SJSA1 (cell line): ENCODE measurements around the gene TTC28. TPM values are rescaled to one million over a fixed set of nuclear protein-coding genes. Genes with fewer than 3 reads are reported as not detected.
A peak's percentile ranks its signal among the peaks of the same experiment; 100 is the strongest.
"Not testable (repeated sequence)": the region's sequence is repeated elsewhere in the genome, so short reads cannot be mapped to it uniquely, and the experiment has no call there.

Experiments
- DNase-seq, 2 experiments: peaks; one replicate each; pipeline ENCODE4 v3.0.0-alpha.2; 2015 to 2020; ENCODE audit warnings: low spot score in 2 of 2, low read depth in 1 of 2
- H3K27ac ChIP-seq: fragments of 250-450 bp; sonication (Bioruptor Pico); 2 replicates; pipeline ENCODE4 v1.5.1; 2020; ENCODE audit warnings: mild to moderate bottlenecking, moderate library complexity
- H3K27me3 ChIP-seq: fragments of 250-450 bp; sonication (Bioruptor Pico); replicated peaks from 2 replicates; pipeline ENCODE4 v1.5.1; 2020; ENCODE audit warnings: mild to moderate bottlenecking, moderate library complexity
- H3K36me3 ChIP-seq: fragments of 250-450 bp; sonication (Bioruptor Pico); 2 replicates; pipeline ENCODE4 v1.5.1; 2020; ENCODE audit warnings: mild to moderate bottlenecking
- H3K4me1 ChIP-seq: fragments of 250-450 bp; sonication (Bioruptor Pico); replicated peaks from 2 replicates; pipeline ENCODE4 v1.6.1; 2021; ENCODE audit warnings: mild to moderate bottlenecking
- H3K4me3 ChIP-seq: fragments of 250-450 bp; sonication (Bioruptor Pico); 2 replicates; pipeline ENCODE4 v1.5.1; 2020; ENCODE audit warnings: mild to moderate bottlenecking
- H3K9me3 ChIP-seq: fragments of 250-450 bp; sonication (Bioruptor Pico); replicated peaks from 2 replicates; pipeline ENCODE4 v1.5.1; 2020; ENCODE audit warnings: mild to moderate bottlenecking
- total RNA-seq: library from RNA; depleted of rRNA; stranded (reverse); fragments of >200 nt; shearing (Covaris generic); gene quantifications from 2 replicates; pipeline ENCODE4 v1.2.3, GENCODE V29; 2014

TTC28 gene
- total RNA-seq, 1 experiment from 2014 or later = 9.7 TPM

GRCh38 chr22:28102151-28102812 lies 577.4 kb downstream of the TTC28 start:
- Histone ChIP-seq H3K27me3 (no peaks in the 10 kb centered on the region), H3K4me1 (no peaks in the 10 kb centered on the region), H3K27ac (no peak overlapping the region), H3K9me3 (no peaks in the 10 kb centered on the region), H3K4me3 (no peak overlapping the region), H3K36me3 (no peaks in the 10 kb centered on the region)
- DNase-seq = no peak

GRCh38 chr22:28097627-28098026 lies 582.0 kb downstream of the TTC28 start:
- DNase-seq = no peak
- no peaks in the 10 kb centered on the region for H3K4me1 ChIP-seq
- H3K27ac ChIP-seq = no peak overlapping the region
- H3K4me3 ChIP-seq = no peak overlapping the region
- H3K9me3 ChIP-seq = no peaks in the 10 kb centered on the region
- H3K27me3 ChIP-seq = no peaks in the 10 kb centered on the region
- H3K36me3 ChIP-seq = no peaks in the 10 kb centered on the region

GRCh38 chr22:28096161-28096560 lies 583.5 kb downstream of the TTC28 start:
- no peaks in the 10 kb centered on the region for H3K9me3 ChIP-seq
- H3K4me1 ChIP-seq = no peaks in the 10 kb centered on the region
- H3K27me3 ChIP-seq = no peaks in the 10 kb centered on the region
- no peak overlapping the region for H3K27ac ChIP-seq
- H3K36me3 ChIP-seq = no peaks in the 10 kb centered on the region
- DNase-seq = no peak
- no peak overlapping the region for H3K4me3 ChIP-seq

GRCh38 chr22:28095316-28096095 lies 584.1 kb downstream of the TTC28 start:
- H3K9me3 ChIP-seq = no peaks in the 10 kb centered on the region
- no peaks in the 10 kb centered on the region for H3K27me3 ChIP-seq
- no peak overlapping the region for H3K27ac ChIP-seq
- no peaks in the 10 kb centered on the region for H3K36me3 ChIP-seq
- no peaks in the 10 kb centered on the region for H3K4me1 ChIP-seq
- no peak for DNase-seq
- H3K4me3 ChIP-seq = no peak overlapping the region

GRCh38 chr22:28094771-28095170 lies 584.9 kb downstream of the TTC28 start:
- no peak for DNase-seq
- no peaks in the 10 kb centered on the region for H3K9me3 ChIP-seq

GRCh38 chr22:28093711-28094110 lies 585.9 kb downstream of the TTC28 start:
- H3K27ac ChIP-seq = no peak overlapping the region

More at GRCh38 chr22:28094771-28095170, 584.9 kb downstream of the TTC28 start:
- Histone ChIP-seq H3K27me3 (no peaks in the 10 kb centered on the region), H3K36me3 (no peaks in the 10 kb centered on the region), H3K4me3 (no peak overlapping the region), H3K27ac (no peak overlapping the region), H3K4me1 (no peaks in the 10 kb centered on the region)

GRCh38 chr22:28091486-28091885 lies 588.2 kb downstream of the TTC28 start:
- DNase-seq = no peak
- Histone ChIP-seq H3K36me3 (no peaks in the 10 kb centered on the region), H3K9me3 (no peaks in the 10 kb centered on the region), H3K27ac (no peak overlapping the region), H3K4me1 (no peaks in the 10 kb centered on the region), H3K4me3 (no peak overlapping the region), H3K27me3 (no peaks in the 10 kb centered on the region)

More at GRCh38 chr22:28093711-28094110, 585.9 kb downstream of the TTC28 start:
- Histone ChIP-seq H3K4me1 (no peaks in the 10 kb centered on the region), H3K27me3 (no peaks in the 10 kb centered on the region), H3K4me3 (no peak overlapping the region), H3K9me3 (no peaks in the 10 kb centered on the region), H3K36me3 (no peaks in the 10 kb centered on the region)
- DNase-seq = no peak

- H3K27ac ChIP-seq, DNase-seq, H3K27me3 ChIP-seq, H3K4me3 ChIP-seq, H3K9me3 ChIP-seq, H3K36me3 ChIP-seq, H3K4me1 ChIP-seq: not testable (repeated sequence)
These were observed 590.1 kb downstream of the TTC28 start for GRCh38 chr22:28089541-28089940.

GRCh38 chr22:28077166-28077565 lies 602.5 kb downstream of the TTC28 start:
- no peaks in the 10 kb centered on the region for H3K27me3 ChIP-seq
- no peaks in the 10 kb centered on the region for H3K9me3 ChIP-seq
- no peaks in the 10 kb centered on the region for H3K36me3 ChIP-seq
- no peak for DNase-seq
- H3K4me3 ChIP-seq = no peak overlapping the region
- H3K27ac ChIP-seq = no peak overlapping the region
- H3K4me1 ChIP-seq = no peaks in the 10 kb centered on the region

- H3K27me3 ChIP-seq = no peaks in the 10 kb centered on the region
- no peaks in the 10 kb centered on the region for H3K9me3 ChIP-seq
- H3K4me1 ChIP-seq = no peaks in the 10 kb centered on the region
- DNase-seq = peak in 1 of 2 experiments; percentile 32
- no peak overlapping the region for H3K27ac ChIP-seq
- H3K4me3 ChIP-seq = no peak overlapping the region
- no peaks in the 10 kb centered on the region for H3K36me3 ChIP-seq
These were observed 604.2 kb downstream of the TTC28 start for GRCh38 chr22:28075358-28075981.

- no peak overlapping the region for H3K4me3 ChIP-seq
- H3K9me3 ChIP-seq = no peaks in the 10 kb centered on the region
- no peaks in the 10 kb centered on the region for H3K36me3 ChIP-seq
- DNase-seq = no peak
- no peak overlapping the region for H3K27ac ChIP-seq
- no peaks in the 10 kb centered on the region for H3K4me1 ChIP-seq
- no peaks in the 10 kb centered on the region for H3K27me3 ChIP-seq
These were observed 605.1 kb downstream of the TTC28 start for GRCh38 chr22:28074526-28074925.

GRCh38 chr22:28072066-28072465 lies 607.6 kb downstream of the TTC28 start:
- no peak for DNase-seq
- Histone ChIP-seq H3K9me3 (no peaks in the 10 kb centered on the region), H3K36me3 (no peaks in the 10 kb centered on the region), H3K27me3 (no peaks in the 10 kb centered on the region; the same call in 1 of the 2 replicates), H3K27ac (no peak overlapping the region), H3K4me1 (no peaks in the 10 kb centered on the region; the same call in 1 of the 2 replicates), H3K4me3 (no peak overlapping the region)

GRCh38 chr22:28068826-28069225 lies 610.8 kb downstream of the TTC28 start:
- Histone ChIP-seq H3K4me3 (no peak overlapping the region), H3K27ac (no peak overlapping the region), H3K4me1 (no peaks in the 10 kb centered on the region; the same call in 1 of the 2 replicates), H3K36me3 (no peaks in the 10 kb centered on the region), H3K27me3 (no peaks in the 10 kb centered on the region; the same call in 1 of the 2 replicates), H3K9me3 (no peaks in the 10 kb centered on the region)
- no peak for DNase-seq

- Histone ChIP-seq H3K9me3 (no peaks in the 10 kb centered on the region), H3K4me1 (no peaks in the 10 kb centered on the region; the same call in 1 of the 2 replicates), H3K4me3 (no peak overlapping the region), H3K36me3 (no peaks in the 10 kb centered on the region), H3K27ac (no peak overlapping the region), H3K27me3 (no peaks in the 10 kb centered on the region; the same call in 1 of the 2 replicates)
- no peak for DNase-seq
These were observed 614.7 kb downstream of the TTC28 start for GRCh38 chr22:28064920-28065319.
